Right ventricle myocardium inferior (tissue), 1 donor: ENCODE measurements around the gene THRB. TPM values are rescaled to one million over a fixed set of nuclear protein-coding genes. Genes with fewer than 3 reads are reported as not detected.

ENCODE experiments used
- ATAC-seq: fragments of 200-7000 bp; cut with Tn5 transposase; one replicate; pipeline ENCODE4 v1.9.1; 2020; ENCODE audit warnings: mild to moderate bottlenecking, moderate library complexity
- DNase-seq: peaks from one replicate; pipeline ENCODE4 v3.0.0; 2021; ENCODE audit errors: missing footprints
- intact Hi-C: fragments of 100-400 bp; cut with DNase I; formaldehyde crosslinking; loops from one replicate; pipeline ENCODE4 v1.11.0; 2022
- total RNA-seq: library from RNA; stranded (reverse); fragmentation: NEBNext Ultra II Directional; extraction: Animal tissue kit (Norgen Biotek cat#: 25700); gene quantifications from one replicate; pipeline ENCODE4 v1.2.1, GENCODE V29; 2021
- donor health status: DM: no; HTN: yes; CAD: no; lungs with severe emphysema.

THRB gene
- total RNA-seq, 1 donor from 2014 or later, result 25.9 TPM

DNA sequence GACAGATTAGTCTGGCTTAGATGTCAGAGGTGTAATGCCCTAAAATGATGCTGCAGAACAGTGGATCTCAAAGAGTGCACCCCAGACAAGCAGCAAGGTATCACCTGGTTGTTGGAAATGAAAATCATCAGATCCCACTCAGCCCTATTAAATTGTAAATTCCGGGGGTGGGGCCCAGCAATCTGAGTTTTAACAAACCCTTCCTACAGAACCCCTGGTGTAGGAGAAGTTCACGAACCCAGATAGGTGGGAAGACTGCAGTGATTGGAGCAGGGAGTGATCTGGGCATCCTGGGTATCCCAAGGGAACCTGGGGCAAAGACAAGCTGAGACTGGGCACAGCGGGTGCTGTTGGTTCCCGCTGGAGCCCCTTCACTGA is 24.3 kb upstream of the THRB start:
- ATAC-seq (no peak), DNase-seq (no peak)
- intact Hi-C loops, result no loop called here

DNA sequence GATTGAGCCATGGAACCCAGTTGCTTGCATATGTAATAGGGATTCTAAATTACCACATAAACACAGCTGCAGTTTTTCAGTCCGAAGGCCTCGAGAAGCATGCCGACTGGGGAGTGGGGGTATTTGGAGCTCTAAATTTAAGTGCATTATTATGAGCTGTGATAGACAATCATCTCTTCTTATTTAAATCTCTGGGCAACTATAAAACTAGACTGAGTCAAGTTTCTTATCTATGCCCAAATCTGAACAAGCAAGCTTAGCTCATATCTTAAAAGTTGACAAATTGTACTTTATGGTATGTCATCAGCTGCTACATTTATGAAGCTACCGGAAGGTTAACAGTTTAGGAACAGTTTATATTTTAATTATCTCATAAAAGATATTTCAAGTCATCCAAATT is 19.5 kb upstream of the THRB start:
- no peak for DNase-seq
- no peak for ATAC-seq
- intact Hi-C loops, result no loop called here

DNA sequence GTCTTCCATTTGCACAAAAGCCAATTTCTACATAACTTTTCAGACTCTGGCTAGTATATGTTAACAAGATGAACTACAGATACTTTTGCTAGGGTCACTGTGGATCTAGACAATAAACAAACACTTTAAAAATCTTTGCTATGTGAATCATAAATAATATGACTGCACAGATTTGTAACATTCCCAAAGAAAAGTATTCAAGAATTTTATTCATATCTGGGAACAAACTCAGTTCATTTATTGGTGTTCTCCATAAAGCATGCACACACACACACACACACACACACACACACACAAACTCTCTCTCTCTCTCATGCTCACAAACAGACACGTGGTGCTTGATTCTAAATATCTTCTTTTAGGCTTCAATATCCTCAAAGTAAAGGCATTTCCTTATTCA is 18.8 kb upstream of the THRB start:
- ATAC-seq, result no peak
- DNase-seq, result no peak
- intact Hi-C loops, result no loop called here

DNA sequence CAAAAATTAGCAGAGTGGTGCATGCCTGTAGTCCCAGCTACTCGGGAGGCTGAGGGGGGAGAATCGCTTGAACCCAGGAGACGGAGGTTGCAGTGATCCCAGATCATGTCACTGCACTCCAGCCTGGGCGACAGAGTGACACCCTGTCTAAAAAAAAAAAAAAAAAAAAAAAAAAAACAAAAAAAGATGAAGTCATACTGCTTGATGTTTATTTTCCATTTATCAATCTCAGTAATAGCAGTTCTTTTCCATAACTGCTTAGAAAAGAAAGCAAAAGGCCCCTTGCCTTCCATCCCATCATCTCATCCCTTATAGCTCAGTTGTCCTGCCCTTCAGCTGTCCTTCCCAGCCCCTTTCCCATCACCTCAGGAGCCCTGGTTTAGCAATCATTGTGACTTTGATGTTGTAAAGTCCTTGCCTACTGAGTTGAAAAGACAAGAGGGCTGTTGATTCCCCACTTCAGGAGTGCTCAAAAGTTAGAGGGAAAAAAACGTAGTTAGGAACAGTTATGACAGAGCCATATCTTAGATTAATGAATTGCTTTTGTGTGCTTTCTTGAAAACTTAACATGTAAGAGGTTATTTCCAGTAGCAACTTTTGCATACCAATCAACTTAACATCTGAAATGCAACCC is 18.0 kb upstream of the THRB start:
- DNase-seq, result no peak
- no peak for ATAC-seq
- intact Hi-C loops, result no loop called here

DNA sequence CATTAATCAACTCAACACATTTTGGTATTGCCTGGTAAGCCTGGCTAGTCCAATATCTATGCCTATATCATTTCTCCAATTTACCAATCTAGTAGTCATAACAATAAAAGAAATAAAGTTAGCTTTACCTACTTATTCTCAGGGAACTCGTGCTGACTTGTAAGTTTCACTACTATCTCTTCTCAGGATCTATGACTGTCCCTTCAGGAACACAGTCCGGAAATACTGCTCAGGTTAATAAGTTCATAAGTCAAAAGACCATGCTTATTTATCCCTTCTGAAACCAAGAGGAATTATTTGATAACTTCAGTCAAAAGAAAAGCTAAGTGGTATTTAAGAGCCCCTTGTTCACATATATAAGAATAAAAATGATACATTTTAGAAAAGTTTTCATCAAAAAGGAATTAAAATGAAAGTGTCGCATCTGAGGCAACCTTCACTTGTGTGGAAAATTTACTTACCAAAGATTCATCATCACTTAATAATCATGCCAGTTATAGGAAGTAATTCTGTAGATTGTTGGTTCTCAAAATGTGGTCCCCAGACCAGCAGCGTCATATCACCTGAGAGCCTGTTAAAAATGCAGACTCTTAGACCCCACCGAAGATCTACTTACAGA is 15.5 kb upstream of the THRB start:
- intact Hi-C loops, result no loop called here
- ATAC-seq, result no peak
- no peak for DNase-seq

DNA sequence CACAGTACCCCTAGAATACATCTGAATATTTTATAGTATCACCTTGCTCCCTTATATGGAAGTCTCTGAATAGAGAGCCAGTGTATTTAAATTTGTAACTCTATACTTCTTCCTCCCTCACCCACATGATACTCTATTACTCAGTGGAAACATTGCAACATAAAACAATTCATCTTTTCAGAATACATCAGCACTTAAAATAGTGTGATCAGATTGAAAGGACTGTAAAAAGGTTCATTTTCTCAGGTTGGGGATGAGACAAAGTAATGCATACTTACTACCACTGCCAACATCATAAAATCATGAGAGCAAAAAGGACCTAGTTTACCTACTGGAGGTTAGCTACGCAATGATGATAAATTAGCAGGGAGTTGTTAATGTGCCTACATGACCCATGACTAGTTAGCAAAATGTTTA is 13.8 kb upstream of the THRB start:
- ATAC-seq (no peak), DNase-seq (no peak)
- intact Hi-C loops, result no loop called here

DNA sequence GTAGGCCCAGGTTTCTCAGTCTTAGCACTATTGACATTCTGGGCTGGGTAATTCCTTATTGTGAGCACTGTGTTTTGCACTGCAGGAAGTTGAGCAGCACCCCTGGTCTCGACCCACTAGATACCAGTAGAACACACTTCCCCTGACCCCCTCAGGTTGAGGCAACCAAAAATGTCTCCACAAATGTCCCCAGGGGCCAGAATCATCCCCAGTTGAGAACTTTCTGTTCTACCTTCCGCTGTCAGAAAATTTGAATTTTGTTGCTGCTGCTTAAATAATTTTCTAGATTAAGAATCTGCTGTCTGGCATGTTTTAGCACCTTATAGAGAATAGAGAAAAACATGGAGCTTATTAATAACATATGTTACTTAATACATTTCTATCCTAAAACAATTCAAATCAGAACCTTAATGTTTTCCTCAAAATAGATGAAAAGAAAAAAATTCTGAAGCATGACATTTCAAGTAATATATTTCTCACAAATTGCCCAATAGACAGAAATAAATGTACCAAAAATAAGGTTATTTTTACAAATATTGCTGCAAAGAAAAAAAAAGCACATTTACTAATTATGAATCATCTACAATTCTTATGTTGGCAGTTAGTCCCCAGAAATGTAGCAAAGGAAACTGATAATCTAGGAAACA is 13.2 kb upstream of the THRB start:
- ATAC-seq, result no peak
- DNase-seq, result no peak
- intact Hi-C loops, result no loop called here

DNA sequence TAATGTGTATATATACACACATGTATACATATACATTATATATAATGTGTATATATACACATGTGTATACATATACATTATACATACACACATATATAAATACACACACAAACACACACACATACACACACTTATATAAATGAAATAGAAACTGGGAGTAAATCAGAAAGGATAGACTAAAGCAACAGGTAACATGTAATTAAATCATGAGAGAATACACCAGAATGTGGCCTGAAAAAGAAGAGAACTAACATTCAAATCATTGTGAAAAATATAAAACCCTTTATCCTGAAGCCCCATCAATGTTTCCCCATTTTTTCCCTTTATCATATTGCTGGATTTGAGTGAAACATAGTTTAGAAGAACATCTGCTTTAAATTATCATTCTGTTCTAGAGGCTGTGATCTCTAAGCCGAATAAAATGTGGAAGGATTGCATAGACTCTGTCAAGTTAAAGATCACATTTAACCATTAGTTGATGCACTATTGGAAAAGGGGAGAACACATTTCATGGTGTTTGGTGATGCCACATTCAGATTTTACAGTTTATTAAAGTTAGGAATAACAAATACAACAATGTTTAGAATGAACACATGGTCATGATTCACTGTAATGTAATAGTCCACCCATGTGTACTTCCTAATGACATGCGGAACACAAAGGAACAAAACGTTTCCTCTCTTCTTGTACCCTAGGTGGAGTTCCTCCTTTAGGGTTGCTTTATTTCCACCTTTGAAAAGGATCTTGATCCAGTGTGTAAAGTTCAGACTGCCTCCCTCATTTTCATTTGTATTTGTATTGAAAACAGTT is 12.5 kb upstream of the THRB start:
- intact Hi-C loops, result no loop called here
- ATAC-seq, result no peak

DNA sequence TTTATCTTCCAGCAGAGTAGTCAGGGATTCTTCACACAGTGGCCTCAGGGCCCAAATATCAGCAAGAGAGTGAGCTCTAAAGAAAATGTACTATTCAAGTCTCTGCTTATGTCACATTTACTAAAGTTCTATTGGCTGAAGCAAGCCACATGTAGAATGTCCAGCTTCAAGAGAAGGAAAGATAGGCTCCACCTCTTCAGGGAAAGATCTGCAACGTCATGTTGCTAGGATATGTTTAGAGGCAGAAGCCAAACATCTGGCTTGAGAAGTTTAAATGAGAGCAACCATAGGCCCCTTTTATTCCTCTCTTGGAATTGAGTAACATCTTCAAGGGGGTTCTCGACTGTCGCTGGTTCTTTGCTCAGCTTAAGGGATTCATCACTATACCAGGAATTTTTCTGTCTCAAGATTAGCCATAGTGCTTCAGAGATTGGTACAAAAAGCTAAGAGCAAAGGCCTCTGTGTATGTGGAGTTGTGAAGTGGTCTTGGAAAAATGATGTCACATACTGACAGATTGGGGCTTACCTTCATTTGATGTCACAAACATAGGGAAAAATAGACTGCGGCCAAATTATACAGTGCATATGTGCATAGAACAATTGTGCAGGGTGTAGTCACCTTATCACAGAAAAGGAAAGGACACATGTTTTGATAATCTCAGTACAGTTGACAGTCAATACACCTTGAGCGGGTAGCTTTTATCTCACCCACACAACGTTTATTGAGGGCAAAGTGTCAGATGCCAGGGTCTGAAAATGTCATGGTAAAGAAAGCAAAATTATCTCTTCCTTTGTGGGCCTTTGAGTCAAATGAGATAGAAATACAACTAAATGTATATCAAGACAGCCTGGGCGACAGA is 11.3 kb upstream of the THRB start:
- DNase-seq (no peak), ATAC-seq (no peak)
- intact Hi-C loops, result no loop called here

More for the DNA sequence above, 12.5 kb upstream of the THRB start:
- no peak for DNase-seq

DNA sequence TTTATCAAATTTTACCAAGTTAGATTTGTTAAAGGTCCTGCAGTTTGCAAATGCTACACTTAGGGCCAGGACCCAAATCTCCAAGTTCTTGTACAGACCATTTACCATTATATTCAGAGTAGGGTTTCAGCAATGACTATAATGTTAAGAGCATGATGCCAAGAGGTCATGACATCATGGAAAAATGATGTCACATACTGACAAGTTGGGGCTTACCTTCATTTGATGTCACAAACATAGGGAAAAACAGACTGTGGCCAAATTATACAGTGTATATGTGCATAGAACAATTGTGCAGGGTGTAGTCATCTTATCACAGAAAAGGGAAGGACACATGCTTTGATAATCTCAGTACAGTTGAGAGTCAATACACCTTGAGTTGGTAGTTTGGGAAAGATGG is 10.1 kb upstream of the THRB start:
- intact Hi-C loops, result no loop called here
- no peak for ATAC-seq
- no peak for DNase-seq

DNA sequence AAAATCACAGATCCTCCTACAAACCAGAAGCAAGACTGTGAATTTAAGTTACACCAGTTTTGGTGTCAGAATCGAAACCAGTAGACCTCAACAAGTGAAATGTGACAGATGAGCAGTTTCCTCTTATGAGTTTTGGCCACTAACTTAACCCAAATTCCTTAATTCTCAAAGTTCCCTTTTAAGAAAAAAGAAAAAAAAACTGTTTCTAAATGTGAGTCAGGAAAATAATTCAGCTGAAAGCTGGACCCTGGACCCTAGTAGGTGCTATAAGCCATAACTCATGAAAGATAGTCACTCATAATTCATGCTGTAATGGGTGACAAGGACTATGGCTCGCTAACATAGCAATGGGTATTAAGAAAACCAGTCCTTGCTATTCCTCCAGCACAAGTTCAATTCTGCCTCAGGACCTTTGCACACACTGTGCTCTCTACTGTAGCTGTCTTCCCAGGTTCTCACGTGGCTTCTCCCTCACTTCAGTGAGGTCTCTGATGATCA is 9.0 kb upstream of the THRB start:
- DNase-seq (no peak), ATAC-seq (no peak)
- intact Hi-C loops, result no loop called here

DNA sequence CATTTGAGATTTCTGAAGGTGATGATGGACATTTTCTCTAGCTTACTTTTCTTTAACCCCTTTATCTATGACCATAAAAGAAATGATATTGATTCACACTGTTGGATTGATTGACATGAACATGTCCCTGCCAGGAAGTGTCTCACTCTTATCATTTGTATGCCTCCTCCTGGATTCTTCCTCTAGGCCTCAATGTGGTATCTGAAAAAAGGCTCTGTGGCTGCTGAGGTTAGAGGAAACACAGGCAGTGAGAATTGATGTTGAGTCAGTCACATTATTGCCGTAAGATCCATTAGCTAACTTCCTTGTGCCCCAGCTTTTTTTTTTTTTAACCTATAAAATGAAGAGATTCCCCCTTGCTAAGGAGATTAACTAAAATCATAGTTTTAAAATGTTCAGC is 8.0 kb upstream of the THRB start:
- ATAC-seq (no peak), DNase-seq (no peak)
- intact Hi-C loops, result no loop called here

DNA sequence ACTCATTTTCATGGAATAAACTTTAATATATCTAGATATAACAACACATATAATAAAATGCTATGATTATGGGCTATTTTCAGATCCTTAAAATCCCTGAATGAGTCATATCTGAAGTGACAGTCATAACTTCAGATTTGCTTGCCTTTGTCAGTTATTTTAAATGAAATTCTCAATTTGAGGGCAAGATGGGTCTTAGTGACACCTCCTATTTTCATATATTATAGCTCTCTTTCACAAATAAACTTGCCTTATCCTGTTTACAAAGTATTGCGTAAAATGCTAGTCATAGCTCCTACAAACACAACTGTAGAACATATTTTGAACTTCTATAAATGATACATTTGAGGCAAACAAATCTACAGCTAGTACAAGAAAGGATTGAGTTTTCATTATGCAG is 6.2 kb upstream of the THRB start:
- no peak for DNase-seq
- no peak for ATAC-seq
- intact Hi-C loops, result no loop called here

DNA sequence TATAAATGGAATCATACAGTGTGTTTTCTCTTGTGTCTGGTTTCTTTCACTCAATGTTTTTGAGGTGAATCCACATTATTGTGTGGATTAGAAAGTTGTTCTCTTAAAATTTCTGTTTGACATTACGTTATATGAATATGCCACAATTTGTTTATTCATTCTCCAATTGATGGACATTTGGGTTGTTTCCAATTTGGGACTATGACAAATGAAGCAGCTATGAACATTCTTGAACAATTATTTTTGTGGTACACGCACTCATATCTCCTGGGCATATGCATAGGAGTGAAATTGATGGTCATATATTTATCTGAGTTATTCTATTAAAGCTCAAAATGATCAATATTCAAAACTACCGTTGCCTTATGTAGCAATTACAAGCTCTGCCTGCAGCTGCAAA is 5.3 kb upstream of the THRB start:
- DNase-seq (no peak), ATAC-seq (no peak)
- intact Hi-C loops, result loop anchor here (5.0 kb wide), 4 partner anchors 82 to 313 kb away; no protein-coding TSS in a partner anchor

DNA sequence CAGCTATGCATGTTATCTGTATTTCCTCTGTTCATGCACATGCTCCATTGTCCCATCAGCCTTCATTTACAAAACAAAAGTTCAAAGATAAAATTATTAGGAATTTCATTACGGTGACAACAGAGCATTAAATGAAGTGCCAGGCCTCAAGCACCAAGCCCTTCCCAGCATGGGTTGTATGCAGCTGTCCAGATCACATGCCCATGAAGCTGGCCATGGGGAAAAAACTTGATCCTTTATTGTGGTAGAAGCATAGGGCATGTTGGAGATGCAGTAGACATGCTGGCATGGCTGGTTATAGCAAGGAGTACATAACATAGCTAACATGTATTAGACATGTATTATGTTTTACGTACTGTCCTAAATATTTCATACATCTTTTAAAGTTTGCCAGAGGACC is 4.1 kb upstream of the THRB start:
- DNase-seq, result no peak
- intact Hi-C loops, result loop anchor here (5.0 kb wide), 4 partner anchors 84 to 311 kb away; no protein-coding TSS in a partner anchor
- ATAC-seq, result no peak

DNA sequence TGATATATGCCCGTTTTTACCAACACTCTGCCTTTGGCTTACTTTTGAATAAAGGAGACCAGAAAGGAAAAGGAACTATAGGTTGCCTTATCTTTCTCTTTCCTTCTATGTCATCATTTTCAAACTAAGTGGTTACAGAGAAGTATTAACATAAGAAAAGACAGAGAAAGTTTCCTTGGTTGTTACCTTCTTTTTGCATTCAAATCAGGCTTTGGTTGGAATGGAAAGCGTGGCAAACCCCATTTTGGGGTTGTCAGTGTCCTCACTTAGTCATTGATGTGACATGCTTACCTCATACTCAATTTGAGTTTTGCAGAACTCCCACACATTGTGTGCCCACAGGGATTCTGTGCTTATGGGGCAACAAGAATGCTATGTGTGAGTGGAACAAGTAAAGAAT is 3.7 kb upstream of the THRB start:
- intact Hi-C loops, result loop anchor here (5.0 kb wide), 4 partner anchors 84 to 311 kb away; no protein-coding TSS in a partner anchor
- DNase-seq (no peak), ATAC-seq (no peak)

DNA sequence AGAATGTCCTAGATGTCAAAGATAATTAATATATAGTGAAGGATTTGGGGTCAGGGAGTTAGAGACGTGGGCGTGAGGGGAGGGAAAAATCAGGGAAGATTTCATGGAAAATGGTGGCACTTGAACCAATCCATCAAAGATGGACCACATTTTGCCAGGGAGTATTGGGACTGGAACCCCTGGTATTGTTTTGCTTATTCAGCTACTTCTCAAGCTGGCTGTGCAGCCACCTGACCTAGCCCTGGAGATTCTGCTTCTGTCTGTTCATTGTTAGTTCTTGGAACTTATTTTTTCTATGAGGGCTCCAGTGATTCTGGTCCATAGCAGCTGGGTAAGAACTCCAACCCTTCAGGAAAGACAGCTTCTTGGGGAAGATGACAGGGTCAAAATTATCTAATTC is 3.3 kb upstream of the THRB start:
- ATAC-seq, result no peak

More for the DNA sequence above, 3.3 kb upstream of the THRB start:
- intact Hi-C loops, result loop anchor here (5.0 kb wide), 4 partner anchors 84 to 311 kb away; no protein-coding TSS in a partner anchor
- DNase-seq, result no peak
